NB4 (cell line): ENCODE data around the gene CEACAM21.

Experiments used
- MYC ChIP-seq: IDR thresholded peaks from 2 replicates; pipeline ENCODE4 v1.6.1; 2011; ENCODE audit warnings: low read depth, low read length
- POLR2A ChIP-seq: IDR thresholded peaks from 2 replicates; pipeline ENCODE4 v1.6.1; 2011; ENCODE audit warnings: mild to moderate bottlenecking; ENCODE audit not compliant: insufficient read length; ENCODE audit errors: extremely low read depth
- TF ChIP-seq, protein P1 (sequence below): IDR thresholded peaks from one replicate; pipeline ENCODE4 v1.5.1; 2012; ENCODE audit warnings: low read depth, low read length
- TF ChIP-seq, protein P2 (sequence below): IDR thresholded peaks from 2 replicates; pipeline ENCODE4 v1.6.1; 2011; ENCODE audit warnings: low read depth, low read length

DNA sequence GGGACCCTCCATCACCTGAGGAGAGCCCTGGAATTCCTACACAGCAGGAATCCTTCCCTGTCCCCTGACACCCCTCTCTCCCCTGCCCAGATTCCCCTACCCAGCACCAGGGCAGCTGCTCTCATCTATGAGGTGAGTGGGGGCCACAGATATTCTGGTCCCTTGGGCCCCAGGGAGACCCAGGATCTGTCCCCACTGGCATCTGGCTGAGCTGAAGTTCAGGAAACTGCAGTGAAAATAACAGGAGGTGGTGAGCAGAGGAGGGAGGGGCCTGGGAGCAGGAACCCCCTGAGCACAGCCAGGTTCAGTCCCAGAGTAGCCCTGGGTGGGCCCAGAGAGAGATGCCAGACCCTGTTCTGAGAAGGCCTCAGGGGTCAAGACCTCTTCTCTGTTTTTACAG lies 10.1 kb downstream of the CEACAM21 start:
- TF ChIP-seq, protein P1, sequence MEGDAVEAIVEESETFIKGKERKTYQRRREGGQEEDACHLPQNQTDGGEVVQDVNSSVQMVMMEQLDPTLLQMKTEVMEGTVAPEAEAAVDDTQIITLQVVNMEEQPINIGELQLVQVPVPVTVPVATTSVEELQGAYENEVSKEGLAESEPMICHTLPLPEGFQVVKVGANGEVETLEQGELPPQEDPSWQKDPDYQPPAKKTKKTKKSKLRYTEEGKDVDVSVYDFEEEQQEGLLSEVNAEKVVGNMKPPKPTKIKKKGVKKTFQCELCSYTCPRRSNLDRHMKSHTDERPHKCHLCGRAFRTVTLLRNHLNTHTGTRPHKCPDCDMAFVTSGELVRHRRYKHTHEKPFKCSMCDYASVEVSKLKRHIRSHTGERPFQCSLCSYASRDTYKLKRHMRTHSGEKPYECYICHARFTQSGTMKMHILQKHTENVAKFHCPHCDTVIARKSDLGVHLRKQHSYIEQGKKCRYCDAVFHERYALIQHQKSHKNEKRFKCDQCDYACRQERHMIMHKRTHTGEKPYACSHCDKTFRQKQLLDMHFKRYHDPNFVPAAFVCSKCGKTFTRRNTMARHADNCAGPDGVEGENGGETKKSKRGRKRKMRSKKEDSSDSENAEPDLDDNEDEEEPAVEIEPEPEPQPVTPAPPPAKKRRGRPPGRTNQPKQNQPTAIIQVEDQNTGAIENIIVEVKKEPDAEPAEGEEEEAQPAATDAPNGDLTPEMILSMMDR, result no peak
- TF ChIP-seq POLR2A (no peak), MYC (no peak)
- TF ChIP-seq, protein P2, sequence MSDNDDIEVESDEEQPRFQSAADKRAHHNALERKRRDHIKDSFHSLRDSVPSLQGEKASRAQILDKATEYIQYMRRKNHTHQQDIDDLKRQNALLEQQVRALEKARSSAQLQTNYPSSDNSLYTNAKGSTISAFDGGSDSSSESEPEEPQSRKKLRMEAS, result no peak
